ENCODE results near the gene ABCC12. TPM values are rescaled to one million over a fixed set of nuclear protein-coding genes. Genes with fewer than 3 reads are reported as not detected.
"Not testable (repeated sequence)": the region's sequence is repeated elsewhere in the genome, so short reads cannot be mapped to it uniquely, and the experiment has no call there.

ABCC12 gene
- not detected for polyA plus RNA-seq

- DNase-seq = no peak
- no peaks in the 10 kb centered on the region for H3K36me3 Mint-ChIP-seq
- no peaks in the 10 kb centered on the region for H3K4me1 Mint-ChIP-seq
- no peak within 1 kb of the TSS for H3K4me3 Mint-ChIP-seq
- H3K9me3 Mint-ChIP-seq = no peaks in the 10 kb centered on the region
- peaks cover 3 to 11% (median 4%) of the 10 kb centered on the region in 3 donors for H3K27me3 Mint-ChIP-seq (ENCODE audit: low read depth in 3 of 3)
- no peak within 1 kb of the TSS for H3K27ac Mint-ChIP-seq
These were observed at the start of gene ABCC12 for GRCh38 chr16:48155926-48156789. Gene ABCC12, minus strand, starts transcription at chr16:48155993. Its CDS starts 9,569 bp downstream, at chr16:48146424.

DNA sequence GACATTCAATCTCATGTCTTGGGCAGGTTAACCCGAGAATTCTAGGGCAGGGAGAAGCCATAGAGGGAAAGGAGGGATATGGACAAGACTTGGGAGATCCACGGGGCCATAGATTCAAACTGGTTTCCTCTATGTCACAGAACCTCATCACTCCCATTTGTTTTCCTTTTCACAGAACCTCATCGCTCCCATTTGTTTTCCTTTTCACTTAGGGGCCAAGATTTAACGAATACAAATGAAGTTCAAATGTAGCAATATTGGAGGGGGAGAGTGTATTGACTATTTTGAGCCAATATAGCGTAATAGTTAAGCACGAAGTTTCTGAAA is 49.0 kb upstream of the ABCC12 start:
- Mint-ChIP-seq H3K36me3 (no peaks in the 10 kb centered on the region), H3K4me1 (no peaks in the 10 kb centered on the region), H3K27me3 (ENCODE audit: low read depth in 3 of 3) (peaks cover 3 to 7% (median 7%) of the 10 kb centered on the region in 3 donors), H3K27ac (no peak overlapping the region), H3K4me3 (no peak overlapping the region), H3K9me3 (no peaks in the 10 kb centered on the region)
- no peak for DNase-seq

- H3K9me3 Mint-ChIP-seq = no peaks in the 10 kb centered on the region
- H3K4me1 Mint-ChIP-seq = no peaks in the 10 kb centered on the region
- peaks cover 2 to 5% (median 3%) of the 10 kb centered on the region in 3 donors for H3K27me3 Mint-ChIP-seq (ENCODE audit: low read depth in 3 of 3)
- no peak for DNase-seq
- no peaks in the 10 kb centered on the region for H3K36me3 Mint-ChIP-seq
- H3K27ac Mint-ChIP-seq = no peak overlapping the region
- no peak overlapping the region for H3K4me3 Mint-ChIP-seq
These were observed 48.4 kb upstream of the ABCC12 start for GRCh38 chr16:48203974-48204824.

GRCh38 chr16:48201515-48202201 is 45.9 kb upstream of the ABCC12 start:
- no peak overlapping the region for H3K27ac Mint-ChIP-seq
- DNase-seq = no peak
- no peaks in the 10 kb centered on the region for H3K4me1 Mint-ChIP-seq
- no peaks in the 10 kb centered on the region for H3K9me3 Mint-ChIP-seq
- no peaks in the 10 kb centered on the region for H3K36me3 Mint-ChIP-seq
- H3K27me3 Mint-ChIP-seq (ENCODE audit: low read depth in 3 of 3) = peaks cover 0 to 6% (median 3%) of the 10 kb centered on the region in 3 donors
- no peak overlapping the region for H3K4me3 Mint-ChIP-seq

- Mint-ChIP-seq H3K9me3 (no peaks in the 10 kb centered on the region), H3K27ac (no peak overlapping the region), H3K4me1 (no peaks in the 10 kb centered on the region), H3K36me3 (no peaks in the 10 kb centered on the region), H3K4me3 (no peak overlapping the region), H3K27me3 (ENCODE audit: low read depth in 3 of 3) (peaks cover 0 to 4% (median 4%) of the 10 kb centered on the region in 3 donors)
- DNase-seq = no peak
These were observed 41.5 kb upstream of the ABCC12 start for GRCh38 chr16:48197294-48197693.

- Mint-ChIP-seq H3K27me3 (ENCODE audit: low read depth in 3 of 3) (peaks cover 2 to 6% (median 4%) of the 10 kb centered on the region in 3 donors), H3K27ac (no peak overlapping the region), H3K9me3 (no peaks in the 10 kb centered on the region), H3K4me3 (no peak overlapping the region), H3K4me1 (no peaks in the 10 kb centered on the region), H3K36me3 (no peaks in the 10 kb centered on the region)
- no peak for DNase-seq
These were observed 39.2 kb upstream of the ABCC12 start for GRCh38 chr16:48194828-48195556.

- no peaks in the 10 kb centered on the region for H3K36me3 Mint-ChIP-seq
- H3K27me3 Mint-ChIP-seq (ENCODE audit: low read depth in 3 of 3) = peaks cover 2 to 7% (median 6%) of the 10 kb centered on the region in 3 donors
- no peaks in the 10 kb centered on the region for H3K9me3 Mint-ChIP-seq
- H3K27ac Mint-ChIP-seq = no peak overlapping the region
- H3K4me1 Mint-ChIP-seq = no peaks in the 10 kb centered on the region
- H3K4me3 Mint-ChIP-seq = no peak overlapping the region
- no peak for DNase-seq
These were observed 38.1 kb upstream of the ABCC12 start for GRCh38 chr16:48193846-48194245.

DNA sequence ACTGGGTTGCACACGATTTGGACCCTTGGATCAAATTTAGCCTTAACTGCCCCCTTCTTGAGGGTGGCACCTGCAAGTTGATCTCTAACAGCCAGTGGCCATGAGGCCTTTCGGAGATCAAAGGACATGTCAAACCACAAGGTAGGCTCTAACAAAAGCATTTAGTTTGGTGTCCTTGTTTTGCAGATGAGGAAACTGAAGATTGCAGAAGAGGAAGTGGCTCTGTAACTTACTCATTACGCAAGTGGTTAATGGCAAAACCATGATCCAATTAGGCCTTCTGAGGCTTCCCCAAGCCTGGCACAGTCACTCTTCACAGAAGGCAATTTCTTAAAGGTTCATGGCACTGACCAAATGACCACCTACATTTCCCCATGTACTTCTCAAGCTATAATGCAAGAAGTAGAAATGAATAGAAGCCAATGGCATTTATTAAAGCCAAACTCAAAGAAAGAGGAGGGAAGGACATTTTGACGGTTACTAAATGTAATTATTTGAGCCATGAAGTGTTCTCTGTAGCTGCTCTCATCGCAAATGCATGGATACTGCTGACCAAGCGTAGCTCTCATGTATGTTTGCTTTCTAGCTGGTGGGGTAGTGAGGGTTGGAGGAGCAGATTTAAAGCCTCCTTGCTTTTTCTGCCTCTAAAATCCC is 32.8 kb upstream of the ABCC12 start:
- H3K4me1 Mint-ChIP-seq = no peaks in the 10 kb centered on the region
- H3K4me3 Mint-ChIP-seq = no peak overlapping the region
- H3K36me3 Mint-ChIP-seq = no peaks in the 10 kb centered on the region
- no peaks in the 10 kb centered on the region for H3K9me3 Mint-ChIP-seq
- no peak overlapping the region for H3K27ac Mint-ChIP-seq
- no peak for DNase-seq
- H3K27me3 Mint-ChIP-seq (ENCODE audit: low read depth in 3 of 3) = peaks cover 3 to 8% (median 4%) of the 10 kb centered on the region in 3 donors

GRCh38 chr16:48187779-48188178 is 32.0 kb upstream of the ABCC12 start:
- H3K27ac Mint-ChIP-seq = no peak overlapping the region
- H3K4me3 Mint-ChIP-seq = no peak overlapping the region
- DNase-seq = no peak

DNA sequence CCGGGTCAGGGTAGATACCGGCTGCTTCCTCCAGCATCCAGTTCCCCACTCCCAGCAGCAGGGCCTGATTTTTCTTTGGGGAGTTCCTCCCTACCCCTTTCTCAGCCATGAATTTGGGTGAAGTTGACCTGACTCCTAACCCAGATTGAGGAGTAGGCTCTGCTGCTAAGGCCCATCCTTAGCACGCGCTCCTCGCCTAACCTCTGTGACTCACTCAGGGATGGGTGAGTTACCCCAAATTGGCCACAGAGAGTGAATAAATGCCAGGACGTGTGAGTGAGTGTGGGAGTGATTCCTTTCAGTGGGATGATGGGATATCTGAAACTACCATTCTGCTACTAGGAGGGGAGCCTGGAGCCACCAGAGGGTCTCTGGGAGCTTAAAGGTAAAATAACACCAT is 28.9 kb upstream of the ABCC12 start:
- no peaks in the 10 kb centered on the region for H3K4me1 Mint-ChIP-seq
- H3K4me3 Mint-ChIP-seq = no peak overlapping the region
- no peaks in the 10 kb centered on the region for H3K36me3 Mint-ChIP-seq
- no peak overlapping the region for H3K27ac Mint-ChIP-seq
- peaks cover 1 to 4% (median 4%) of the 10 kb centered on the region in 3 donors for H3K27me3 Mint-ChIP-seq (ENCODE audit: low read depth in 3 of 3)
- no peaks in the 10 kb centered on the region for H3K9me3 Mint-ChIP-seq
- DNase-seq = no peak

More at GRCh38 chr16:48187779-48188178, 32.0 kb upstream of the ABCC12 start:
- H3K4me1 Mint-ChIP-seq = no peaks in the 10 kb centered on the region
- no peaks in the 10 kb centered on the region for H3K36me3 Mint-ChIP-seq
- peaks cover 3 to 8% (median 4%) of the 10 kb centered on the region in 3 donors for H3K27me3 Mint-ChIP-seq (ENCODE audit: low read depth in 3 of 3)
- no peaks in the 10 kb centered on the region for H3K9me3 Mint-ChIP-seq

- H3K27me3 Mint-ChIP-seq (ENCODE audit: low read depth in 3 of 3) = peaks cover 1 to 4% (median 3%) of the 10 kb centered on the region in 3 donors
- DNase-seq = no peak
- no peak overlapping the region for H3K4me3 Mint-ChIP-seq
- H3K27ac Mint-ChIP-seq = no peak overlapping the region
- no peaks in the 10 kb centered on the region for H3K4me1 Mint-ChIP-seq
- H3K9me3 Mint-ChIP-seq = no peaks in the 10 kb centered on the region
- H3K36me3 Mint-ChIP-seq = no peaks in the 10 kb centered on the region
These were observed 27.3 kb upstream of the ABCC12 start for GRCh38 chr16:48182979-48183537.

GRCh38 chr16:48181746-48182520 is 26.1 kb upstream of the ABCC12 start:
- not testable (repeated sequence) for H3K27ac Mint-ChIP-seq, H3K4me1 Mint-ChIP-seq, DNase-seq, H3K36me3 Mint-ChIP-seq, H3K4me3 Mint-ChIP-seq, H3K9me3 Mint-ChIP-seq
- peaks cover 1 to 10% (median 1%) of the 10 kb centered on the region in 3 donors for H3K27me3 Mint-ChIP-seq (ENCODE audit: low read depth in 3 of 3)
